GM18951 (cell line): Measurements from ENCODE around the gene ARSH.
"Not testable (repeated sequence)": the region's sequence is repeated elsewhere in the genome, so short reads cannot be mapped to it uniquely, and the experiment has no call there.

Source experiments
- POLR2A ChIP-seq: IDR thresholded peaks from 4 replicates; pipeline ENCODE4 v1.6.1; 2011; ENCODE audit warnings: mild to moderate bottlenecking; ENCODE audit not compliant: insufficient read length, insufficient read depth; ENCODE audit errors: extremely low read depth
- in situ Hi-C: fragments of 300-500 bp; cut with MboI; formaldehyde crosslinking; loops from one replicate; pipeline ENCODE4 v1.12.0; 2022; ENCODE audit warnings: low sequenced_read_pairs, mixed read lengths, inconsistent platforms; ENCODE audit not compliant: unreplicated experiment

The ARSH gene

GRCh38 chrX:2984342-2984741 lies 22.0 kb upstream of the ARSH start:
- in situ Hi-C loops = no loop called here

GRCh38 chrX:2989565-2989964 lies 16.8 kb upstream of the ARSH start:
- TF ChIP-seq POLR2A = no peak
- in situ Hi-C loops = no loop called here

More at GRCh38 chrX:2984342-2984741, 22.0 kb upstream of the ARSH start:
- TF ChIP-seq POLR2A = no peak

- TF ChIP-seq POLR2A = no peak
- in situ Hi-C loops = no loop called here
Measured at GRCh38 chrX:3010532-3010931, 4.2 kb downstream of the ARSH start.

GRCh38 chrX:3017492-3017891 lies 11.1 kb downstream of the ARSH start:
- in situ Hi-C loops = no loop called here
- no peak for TF ChIP-seq POLR2A

GRCh38 chrX:3024176-3024575 lies 17.8 kb downstream of the ARSH start:
- TF ChIP-seq POLR2A = no peak

GRCh38 chrX:3026074-3026815 lies 19.9 kb downstream of the ARSH start:
- TF ChIP-seq POLR2A = no peak

More at GRCh38 chrX:3024176-3024575, 17.8 kb downstream of the ARSH start:
- in situ Hi-C loops = no loop called here

GRCh38 chrX:3029129-3029528 lies 22.8 kb downstream of the ARSH start:
- no peak for TF ChIP-seq POLR2A
- in situ Hi-C loops = loop anchor here (25.0 kb wide), 1 partner anchor 583 kb away; no protein-coding TSS in a partner anchor

More at GRCh38 chrX:3026074-3026815, 19.9 kb downstream of the ARSH start:
- in situ Hi-C loops = loop anchor here (25.0 kb wide), 1 partner anchor 586 kb away; no protein-coding TSS in a partner anchor

- in situ Hi-C loops = loop anchor here (25.0 kb wide), 1 partner anchor 575 kb away; no protein-coding TSS in a partner anchor
- no peak for TF ChIP-seq POLR2A
Measured at GRCh38 chrX:3037218-3037617, 30.9 kb downstream of the ARSH start.

- in situ Hi-C loops = loop anchor here (25.0 kb wide), 1 partner anchor 568 kb away; no protein-coding TSS in a partner anchor
- TF ChIP-seq POLR2A = no peak
Measured at GRCh38 chrX:3044196-3044595, 37.9 kb downstream of the ARSH start.

- no peak for TF ChIP-seq POLR2A
- in situ Hi-C loops = loop anchor here (25.0 kb wide), 1 partner anchor 568 kb away; no protein-coding TSS in a partner anchor
Measured at GRCh38 chrX:3044671-3045070, 38.3 kb downstream of the ARSH start.

- in situ Hi-C loops = loop anchor here (25.0 kb wide), 1 partner anchor 566 kb away; no protein-coding TSS in a partner anchor
- no peak for TF ChIP-seq POLR2A
Measured at GRCh38 chrX:3046253-3047240, 40.2 kb downstream of the ARSH start.

- in situ Hi-C loops = not testable (repeated sequence)
Measured at GRCh38 chrX:3050523-3051175, 44.3 kb downstream of the ARSH start.

- in situ Hi-C loops = no loop called here
- TF ChIP-seq POLR2A = no peak
Measured at GRCh38 chrX:3052860-3053259, 46.5 kb downstream of the ARSH start.
